ELR (cell line): ENCODE data around the gene MLX.
"Not testable (repeated sequence)": the region's sequence is repeated elsewhere in the genome, so short reads cannot be mapped to it uniquely, and the experiment has no call there.

Experiments
- DNase-seq: peaks from one replicate; pipeline ENCODE4 v3.0.0-alpha.2; 2015; ENCODE audit warnings: low read depth

Gene MLX

DNA sequence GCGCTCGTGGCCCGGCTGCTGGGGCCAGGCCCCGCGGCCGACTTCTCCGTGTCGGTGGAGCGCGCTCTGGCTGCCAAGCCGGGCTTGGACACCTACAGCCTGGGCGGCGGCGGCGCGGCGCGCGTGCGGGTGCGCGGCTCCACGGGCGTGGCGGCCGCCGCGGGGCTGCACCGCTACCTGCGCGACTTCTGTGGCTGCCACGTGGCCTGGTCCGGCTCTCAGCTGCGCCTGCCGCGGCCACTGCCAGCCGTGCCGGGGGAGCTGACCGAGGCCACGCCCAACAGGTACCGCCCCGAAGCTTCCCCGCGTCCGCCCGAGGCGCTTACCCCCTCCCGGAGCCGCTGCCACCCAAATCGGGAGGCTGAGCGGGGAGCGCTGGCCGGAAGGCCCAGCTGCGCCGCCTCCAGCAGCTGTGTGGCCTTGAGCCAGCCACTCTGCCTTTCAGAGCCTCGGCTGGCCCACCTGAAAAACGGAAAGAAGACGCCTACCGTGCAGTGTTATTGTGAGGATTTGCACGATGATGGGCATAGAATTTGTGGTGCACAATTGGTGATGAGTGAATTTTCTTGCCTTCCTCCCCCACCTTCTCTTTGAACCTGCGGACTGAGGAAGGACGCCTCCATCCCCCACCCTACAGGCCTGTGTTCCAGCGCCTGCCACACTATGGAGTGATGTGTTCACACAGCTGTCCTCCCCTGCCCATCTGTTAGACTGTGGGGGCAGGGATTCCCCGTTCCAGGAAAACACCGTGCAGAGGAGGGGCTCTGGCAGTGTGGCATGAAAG, 30.3 kb upstream of the MLX start:
- DNase-seq = peak; percentile 85

DNA sequence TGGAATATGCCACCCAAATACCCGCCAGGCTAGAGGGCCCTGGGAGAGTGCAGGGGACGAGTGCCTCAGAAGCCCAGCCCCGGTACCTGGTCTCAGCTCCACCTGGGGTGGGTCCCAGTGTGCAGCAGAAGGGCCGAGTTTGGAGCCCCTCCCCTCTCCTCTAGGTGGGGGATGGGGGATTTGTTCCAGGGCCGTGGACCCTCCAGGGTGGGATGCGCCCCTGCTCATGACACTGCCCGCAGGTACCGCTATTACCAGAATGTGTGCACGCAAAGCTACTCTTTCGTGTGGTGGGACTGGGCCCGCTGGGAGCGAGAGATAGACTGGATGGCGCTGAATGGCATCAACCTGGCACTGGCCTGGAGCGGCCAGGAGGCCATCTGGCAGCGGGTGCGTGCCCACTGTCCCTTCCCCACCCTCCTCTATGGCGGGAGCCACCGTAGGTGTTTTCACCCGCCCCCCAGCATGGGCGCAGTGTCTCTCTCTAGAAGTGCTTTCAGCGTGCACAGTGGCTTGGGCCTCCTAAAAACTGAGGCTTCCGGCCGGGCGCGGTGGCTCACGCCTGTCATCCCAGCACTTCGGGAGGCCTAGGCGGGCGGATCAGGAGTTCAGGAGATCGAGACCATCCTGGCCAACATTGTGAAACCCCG, 29.6 kb upstream of the MLX start:
- no peak for DNase-seq

DNA sequence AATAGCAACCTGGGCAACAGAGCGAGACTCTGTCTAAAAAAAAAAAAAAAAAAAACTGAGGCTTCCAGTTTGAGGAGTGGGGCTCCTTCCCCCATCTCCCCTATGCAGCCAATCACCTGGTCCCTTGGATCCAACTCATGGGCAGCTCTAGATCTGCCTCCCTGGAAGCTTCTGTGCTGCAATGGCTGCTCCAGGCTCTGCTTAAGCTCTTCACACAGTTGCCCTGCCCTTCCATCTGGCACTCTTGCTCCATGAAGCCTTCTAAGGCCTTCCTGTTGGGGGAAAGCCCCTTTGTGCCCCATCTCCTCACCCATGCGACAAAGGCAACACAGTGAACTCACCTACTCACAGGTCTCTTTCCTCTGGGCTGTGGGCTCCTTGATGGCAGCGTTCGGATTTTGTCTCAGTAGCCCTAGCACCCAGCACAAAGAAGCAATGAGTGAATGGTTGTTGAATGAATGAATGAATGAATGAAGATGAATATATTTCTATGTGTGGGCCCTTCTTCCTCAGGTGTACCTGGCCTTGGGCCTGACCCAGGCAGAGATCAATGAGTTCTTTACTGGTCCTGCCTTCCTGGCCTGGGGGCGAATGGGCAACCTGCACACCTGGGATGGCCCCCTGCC, 29.0 kb upstream of the MLX start:
- DNase-seq = no peak

DNA sequence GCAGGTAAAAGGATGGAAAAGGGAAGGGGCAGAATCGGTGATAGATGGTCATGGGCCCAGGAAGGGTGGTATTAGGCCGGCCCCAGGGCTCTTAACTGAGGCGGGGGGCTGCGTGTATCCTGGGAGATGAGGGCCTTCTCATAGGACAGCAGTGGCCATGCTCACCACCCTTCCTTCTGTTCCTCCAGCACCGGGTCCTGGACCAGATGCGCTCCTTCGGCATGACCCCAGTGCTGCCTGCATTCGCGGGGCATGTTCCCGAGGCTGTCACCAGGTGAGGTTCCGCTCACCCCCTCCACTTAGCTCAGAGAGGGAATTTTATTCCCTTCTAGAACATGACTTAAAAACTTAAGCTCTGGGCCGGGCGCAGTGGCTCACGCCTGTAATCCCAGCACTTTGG, 28.4 kb upstream of the MLX start:
- DNase-seq = no peak

DNA sequence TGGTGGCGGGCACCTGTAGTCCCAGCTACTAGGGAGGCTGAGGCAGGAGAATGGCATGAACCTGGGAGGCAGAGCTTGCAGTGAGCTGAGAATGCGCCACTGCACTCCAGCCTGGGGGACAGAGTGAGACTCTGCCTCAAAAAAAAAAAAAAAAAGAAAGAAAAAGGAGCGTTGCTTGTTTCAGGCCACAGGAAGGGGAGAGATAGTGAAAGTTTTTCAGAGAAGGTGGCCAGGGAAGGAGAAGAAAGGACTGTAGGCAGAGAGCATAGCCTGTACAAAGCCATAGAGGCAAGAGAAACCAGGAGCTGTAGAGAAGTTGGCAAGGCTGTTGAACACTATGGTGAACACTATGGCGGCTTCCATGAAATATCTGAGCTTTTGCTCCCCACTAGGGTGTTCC, 26.3 kb upstream of the MLX start:
- not testable (repeated sequence) for DNase-seq

DNA sequence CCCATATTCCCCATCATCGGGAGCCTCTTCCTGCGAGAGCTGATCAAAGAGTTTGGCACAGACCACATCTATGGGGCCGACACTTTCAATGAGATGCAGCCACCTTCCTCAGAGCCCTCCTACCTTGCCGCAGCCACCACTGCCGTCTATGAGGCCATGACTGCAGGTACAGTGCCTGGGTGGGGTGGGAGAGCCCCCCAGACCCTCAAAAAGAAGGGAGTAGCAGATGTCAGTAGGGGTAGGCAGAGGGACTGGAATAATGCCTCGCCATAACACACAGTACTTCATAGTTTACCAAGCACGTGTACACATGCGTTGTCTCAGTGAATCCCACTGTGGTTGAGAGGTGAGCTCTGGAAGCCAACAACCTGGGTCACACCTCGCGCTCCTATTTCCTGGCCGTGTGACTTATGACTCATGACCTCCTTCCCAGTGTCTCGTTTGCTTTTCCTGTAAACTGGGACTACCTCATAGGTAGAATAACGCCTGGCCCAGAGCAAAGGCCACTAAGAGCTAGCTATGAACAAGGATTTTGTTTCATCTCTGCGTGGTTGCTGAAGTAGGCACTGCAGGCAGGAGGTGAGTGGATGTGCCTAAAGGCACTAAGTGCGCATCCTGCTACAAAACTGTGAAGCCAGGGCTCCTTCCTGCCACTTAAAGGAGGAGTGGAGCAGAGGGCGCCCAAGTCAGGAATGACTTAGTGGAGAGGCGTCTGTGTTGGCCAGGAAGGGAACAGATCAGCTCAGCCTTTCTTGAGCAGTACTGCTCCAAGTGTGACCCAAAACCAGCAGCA, 25.7 kb upstream of the MLX start:
- peak; percentile 44 for DNase-seq

DNA sequence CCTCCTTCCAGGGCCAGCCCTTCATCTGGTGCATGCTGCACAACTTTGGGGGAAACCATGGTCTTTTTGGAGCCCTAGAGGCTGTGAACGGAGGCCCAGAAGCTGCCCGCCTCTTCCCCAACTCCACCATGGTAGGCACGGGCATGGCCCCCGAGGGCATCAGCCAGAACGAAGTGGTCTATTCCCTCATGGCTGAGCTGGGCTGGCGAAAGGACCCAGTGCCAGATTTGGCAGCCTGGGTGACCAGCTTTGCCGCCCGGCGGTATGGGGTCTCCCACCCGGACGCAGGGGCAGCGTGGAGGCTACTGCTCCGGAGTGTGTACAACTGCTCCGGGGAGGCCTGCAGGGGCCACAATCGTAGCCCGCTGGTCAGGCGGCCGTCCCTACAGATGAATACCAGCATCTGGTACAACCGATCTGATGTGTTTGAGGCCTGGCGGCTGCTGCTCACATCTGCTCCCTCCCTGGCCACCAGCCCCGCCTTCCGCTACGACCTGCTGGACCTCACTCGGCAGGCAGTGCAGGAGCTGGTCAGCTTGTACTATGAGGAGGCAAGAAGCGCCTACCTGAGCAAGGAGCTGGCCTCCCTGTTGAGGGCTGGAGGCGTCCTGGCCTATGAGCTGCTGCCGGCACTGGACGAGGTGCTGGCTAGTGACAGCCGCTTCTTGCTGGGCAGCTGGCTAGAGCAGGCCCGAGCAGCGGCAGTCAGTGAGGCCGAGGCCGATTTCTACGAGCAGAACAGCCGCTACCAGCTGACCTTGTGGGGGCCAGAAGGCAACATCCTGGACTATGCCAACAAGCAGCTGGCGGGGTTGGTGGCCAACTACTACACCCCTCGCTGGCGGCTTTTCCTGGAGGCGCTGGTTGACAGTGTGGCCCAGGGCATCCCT, 23.5 kb upstream of the MLX start:
- DNase-seq = no peak

DNA sequence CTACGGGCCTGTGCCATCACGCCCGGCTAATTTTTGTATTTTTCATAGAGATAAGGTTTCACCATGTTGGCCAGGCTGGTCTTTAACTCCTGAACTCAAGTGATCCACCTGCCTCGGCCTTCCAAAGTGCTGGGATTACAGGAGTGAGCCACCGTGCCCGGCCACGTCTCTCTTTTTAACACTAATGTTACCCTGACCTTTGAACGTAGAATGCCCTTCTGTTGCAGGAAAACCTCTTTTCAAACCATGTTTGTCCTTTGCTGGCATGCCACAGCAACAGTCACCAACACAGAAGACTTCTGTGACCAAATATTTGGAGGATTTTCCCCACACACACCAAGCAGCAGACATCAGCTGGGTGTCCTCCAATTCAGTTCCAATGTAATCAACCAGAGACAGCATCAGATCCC, 22.0 kb upstream of the MLX start:
- no peak for DNase-seq

DNA sequence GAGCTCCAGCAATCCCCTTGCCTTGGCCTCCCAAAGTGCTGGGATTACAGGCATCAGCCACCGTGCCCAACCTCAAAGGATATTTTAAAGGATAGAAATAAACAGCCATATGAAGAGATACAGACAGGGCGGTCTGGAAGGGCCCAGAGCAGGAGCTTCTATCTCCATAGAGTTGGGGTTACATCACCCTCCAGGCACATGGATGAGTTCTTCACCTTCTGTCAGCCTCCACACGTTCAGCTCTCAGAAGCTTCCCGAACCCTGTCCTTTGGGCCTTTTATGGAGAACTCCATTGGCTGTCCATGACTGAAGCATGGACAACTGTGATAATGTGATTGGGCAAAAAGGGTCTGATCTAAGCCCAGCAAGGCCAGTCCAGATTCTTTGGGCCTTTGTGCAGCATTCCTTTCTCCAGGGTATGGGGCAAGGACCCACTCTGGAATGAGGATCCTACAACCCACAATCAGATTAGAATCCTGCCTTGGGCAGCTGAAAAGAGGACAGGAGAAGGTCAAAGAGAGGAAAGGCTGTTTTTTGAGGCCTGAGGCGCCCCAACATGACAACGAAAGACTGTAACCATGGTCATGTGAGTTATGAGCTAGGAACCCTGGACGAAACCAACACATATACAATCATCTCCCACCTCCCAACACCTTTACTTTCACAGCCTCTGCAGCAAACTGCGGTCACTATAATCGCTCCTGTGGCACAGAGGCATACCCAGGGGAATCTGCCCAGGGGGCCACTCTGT, 21.0 kb upstream of the MLX start:
- DNase-seq = not testable (repeated sequence)

DNA sequence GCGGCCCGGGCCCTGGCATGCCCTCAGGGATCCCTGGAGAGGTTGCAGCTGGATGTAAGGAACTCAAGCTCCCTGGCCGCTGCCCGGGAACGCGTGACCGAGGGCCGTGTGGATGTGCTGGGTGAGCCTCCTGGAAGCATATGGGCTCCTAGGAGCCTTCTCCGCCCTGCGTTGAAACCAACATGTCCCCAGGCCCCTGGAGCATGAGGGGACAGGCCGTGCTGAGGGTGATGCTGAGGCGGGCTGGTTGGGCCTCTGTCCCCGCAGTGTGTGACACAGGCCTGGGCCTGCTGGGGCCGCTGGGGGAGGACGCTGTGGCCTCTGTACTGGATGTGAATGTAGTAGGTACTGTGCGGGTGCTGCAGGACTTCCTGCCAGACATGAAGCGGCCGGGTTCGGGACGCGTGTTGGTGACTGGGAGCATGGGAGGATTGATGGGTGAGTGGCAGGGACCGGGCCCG, 19.9 kb upstream of the MLX start:
- no peak for DNase-seq

DNA sequence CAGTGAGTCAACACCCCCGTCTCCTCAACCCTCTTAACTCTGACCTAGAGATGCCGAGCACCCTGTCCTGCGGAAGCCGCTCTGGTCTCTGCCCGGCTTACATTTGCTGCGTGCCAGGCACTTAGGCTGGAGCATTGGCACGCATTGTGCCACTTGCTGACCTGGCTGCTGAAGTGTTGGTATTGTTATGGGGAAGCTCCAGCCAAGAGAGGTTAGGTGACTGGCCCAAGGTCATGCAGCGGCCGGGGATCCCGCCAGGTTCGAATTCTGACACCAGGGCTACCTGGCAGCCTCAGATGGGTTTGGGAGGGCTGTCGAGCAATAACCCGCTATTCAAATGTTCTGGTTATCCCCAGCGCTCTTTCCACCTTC, 19.2 kb upstream of the MLX start:
- no peak for DNase-seq

DNA sequence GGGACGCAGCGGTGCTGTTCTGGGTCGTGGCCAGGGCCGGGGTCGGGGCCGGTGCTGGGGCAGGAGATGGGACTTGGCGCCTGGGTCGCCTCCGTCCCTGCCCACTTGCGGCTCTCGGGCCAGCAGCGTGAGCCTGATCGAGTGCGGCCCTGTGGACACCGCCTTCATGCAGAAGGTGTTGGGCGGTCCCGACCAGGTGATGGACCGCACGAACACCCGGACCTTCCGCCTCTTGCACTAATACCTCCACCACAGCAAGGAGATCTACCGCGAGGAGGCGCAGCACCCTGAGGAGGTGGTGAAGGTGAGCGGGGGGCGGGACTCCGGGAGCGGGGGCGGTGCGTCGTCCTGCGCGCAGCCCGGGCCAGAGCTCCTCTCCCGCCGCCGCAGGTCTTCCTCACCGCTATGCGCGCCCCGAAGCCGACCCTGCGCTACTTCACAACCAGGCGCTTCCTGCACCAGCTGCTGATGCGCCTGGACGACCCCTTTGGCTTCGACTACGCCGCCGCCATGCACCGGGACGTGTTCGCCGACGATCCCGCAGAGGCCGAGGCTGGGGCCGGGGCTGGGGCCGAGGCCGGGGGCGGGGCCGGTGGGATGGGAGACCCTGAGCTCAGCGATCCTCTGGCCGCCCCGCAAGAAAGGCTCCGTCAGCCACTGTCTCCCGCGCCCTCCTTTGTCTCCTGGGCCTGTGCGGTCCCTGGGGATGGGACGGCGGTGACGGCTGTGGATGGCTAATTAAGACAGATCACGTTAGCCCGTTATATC, 18.6 kb upstream of the MLX start:
- peak; percentile 29 for DNase-seq

DNA sequence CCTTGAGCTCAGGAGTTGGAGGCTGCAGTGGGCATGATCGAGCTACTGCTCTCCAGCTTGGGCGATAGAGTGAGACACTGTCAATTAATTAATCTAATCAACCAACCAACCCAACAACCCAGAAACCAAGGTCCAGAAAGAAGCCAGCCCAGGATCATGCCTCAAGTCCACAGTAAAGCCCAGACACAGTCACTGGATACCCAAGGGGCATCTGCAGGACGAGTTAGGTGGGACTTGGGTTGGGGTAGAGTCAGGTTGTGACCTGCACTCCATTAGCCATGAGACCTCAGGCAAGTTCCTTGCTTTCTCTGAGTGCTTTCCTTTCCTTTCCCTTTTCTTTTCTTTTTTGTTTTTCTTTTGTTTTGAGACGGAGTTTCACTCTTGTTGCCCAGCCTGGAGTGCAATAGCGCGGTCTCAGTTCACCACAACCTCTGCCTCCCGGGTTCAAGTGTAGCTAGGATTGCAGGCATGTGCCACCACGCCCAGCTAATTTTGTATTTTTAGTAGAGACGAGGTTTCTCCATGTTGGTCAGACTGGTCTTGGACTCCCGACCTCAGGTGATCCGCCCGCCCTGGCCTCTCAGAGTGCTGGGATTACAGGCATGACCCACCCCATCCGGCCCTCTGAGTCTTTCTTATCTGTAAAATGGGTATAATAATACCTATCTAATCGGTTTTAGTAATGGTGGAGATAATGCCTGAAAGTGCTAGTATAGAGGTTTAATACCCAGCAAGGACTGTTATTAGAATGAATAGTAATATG, 17.7 kb upstream of the MLX start:
- DNase-seq = no peak

DNA sequence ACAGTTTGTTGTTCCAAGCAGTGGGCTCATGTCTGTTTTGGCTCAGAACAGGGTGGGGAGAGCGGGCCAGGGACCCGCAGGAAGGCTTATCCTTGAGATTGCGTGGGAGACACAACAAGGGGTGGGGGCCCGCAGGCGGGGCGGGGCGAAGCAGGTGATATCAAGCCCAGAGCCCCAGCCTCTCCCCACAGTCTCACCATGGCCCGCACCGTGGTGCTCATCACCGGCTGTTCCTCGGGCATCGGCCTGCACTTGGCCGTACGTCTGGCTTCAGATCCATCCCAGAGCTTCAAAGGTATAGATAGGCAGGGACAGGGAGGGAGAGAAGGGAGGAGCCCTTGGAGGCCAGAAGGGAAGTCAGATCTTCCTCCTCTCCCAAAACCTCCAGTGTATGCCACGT, 14.2 kb upstream of the MLX start, which contains the start of gene HSD17B1:
HSD17B1 (plus strand) TSS at position 188 of the 400 bp plus-strand sequence; CDS start at position 199, 11 bp downstream.
- not testable (repeated sequence) for DNase-seq

DNA sequence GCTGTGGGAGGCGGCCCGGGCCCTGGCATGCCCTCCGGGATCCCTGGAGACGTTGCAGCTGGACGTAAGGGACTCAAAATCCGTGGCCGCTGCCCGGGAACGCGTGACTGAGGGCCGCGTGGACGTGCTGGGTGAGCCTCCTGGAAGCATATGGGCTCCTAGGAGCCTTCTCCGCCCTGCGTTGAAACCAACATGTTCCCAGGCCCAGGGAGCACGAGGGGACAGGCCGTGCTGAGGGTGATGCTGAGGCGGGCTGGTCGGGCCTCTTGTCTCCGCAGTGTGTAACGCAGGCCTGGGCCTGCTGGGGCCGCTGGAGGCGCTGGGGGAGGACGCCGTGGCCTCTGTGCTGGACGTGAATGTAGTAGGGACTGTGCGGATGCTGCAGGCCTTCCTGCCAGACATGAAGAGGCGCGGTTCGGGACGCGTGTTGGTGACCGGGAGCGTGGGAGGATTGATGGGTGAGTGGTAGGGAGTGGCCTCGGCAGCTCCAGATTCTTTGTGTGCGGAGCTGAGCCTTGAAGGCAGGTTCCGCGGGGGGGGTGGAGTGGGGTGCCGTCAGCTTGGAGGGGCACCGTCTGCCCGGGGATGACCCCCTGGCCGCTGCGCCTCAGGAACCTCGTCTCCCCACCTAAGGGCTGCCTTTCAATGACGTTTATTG, 13.6 kb upstream of the MLX start:
- no peak for DNase-seq

DNA sequence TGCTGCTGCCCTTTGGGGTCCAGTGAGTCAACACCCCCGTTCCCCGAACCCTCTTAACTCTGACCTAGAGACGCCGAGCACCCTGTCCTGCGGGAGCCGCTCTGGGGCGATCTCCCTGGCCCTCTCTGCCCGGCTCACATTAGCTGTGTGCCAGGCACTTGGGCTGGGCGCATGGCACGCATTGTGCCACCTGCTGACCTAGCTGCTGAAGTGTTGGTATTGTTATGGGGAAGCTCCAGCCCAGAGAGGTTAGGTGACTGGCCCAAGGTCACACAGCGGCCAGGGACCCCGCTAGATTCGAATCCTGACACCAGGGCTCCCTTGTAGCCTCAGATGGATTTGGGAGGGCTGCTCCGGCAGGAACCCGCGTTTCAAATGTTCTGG, 13.0 kb upstream of the MLX start:
- DNase-seq = no peak

DNA sequence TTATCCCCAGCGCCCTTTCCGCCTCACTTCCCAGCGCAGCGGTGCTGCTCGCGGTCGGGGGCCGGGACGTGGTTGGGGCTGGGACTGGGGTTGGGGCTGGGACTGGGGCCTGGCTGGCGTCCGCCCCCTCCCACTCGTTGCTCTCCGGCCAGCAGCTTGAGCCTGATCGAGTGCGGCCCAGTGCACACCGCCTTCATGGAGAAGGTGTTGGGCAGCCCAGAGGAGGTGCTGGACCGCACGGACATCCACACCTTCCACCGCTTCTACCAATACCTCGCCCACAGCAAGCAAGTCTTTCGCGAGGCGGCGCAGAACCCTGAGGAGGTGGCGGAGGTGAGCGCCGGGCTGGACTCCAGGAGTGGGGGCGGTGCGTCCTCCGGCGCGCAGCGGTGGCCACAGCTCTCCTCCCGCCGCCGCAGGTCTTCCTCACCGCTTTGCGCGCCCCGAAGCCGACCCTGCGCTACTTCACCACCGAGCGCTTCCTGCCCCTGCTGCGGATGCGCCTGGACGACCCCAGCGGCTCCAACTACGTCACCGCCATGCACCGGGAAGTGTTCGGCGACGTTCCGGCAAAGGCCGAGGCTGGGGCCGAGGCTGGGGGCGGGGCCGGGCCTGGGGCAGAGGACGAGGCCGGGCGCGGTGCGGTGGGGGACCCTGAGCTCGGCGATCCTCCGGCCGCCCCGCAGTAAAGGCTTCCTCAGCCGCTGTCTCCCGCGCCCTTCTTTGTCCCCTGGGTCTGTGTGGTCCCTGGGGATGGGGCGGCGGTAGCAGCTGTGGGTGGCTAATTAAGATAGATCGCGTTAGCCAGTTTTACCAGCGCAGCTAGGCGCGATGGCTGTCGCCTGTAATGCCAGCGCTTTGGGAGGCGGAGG, 12.4 kb upstream of the MLX start:
- DNase-seq = peak; percentile 87
